Neuronal stem cell (in vitro differentiated cells): ENCODE measurements around the gene SYDE1.

ENCODE experiments used
- DNase-seq: peaks from one replicate; pipeline ENCODE4 v3.0.0-alpha.2; 2013; ENCODE audit warnings: low spot score
- H2AFZ ChIP-seq: one replicate; pipeline ENCODE4 v1.6.1; 2013; ENCODE audit warnings: mild to moderate bottlenecking, low read length, inconsistent platforms
- H2AK5ac ChIP-seq: 2 replicates; pipeline ENCODE4 v1.6.1; 2013; ENCODE audit warnings: low read depth, mild to moderate bottlenecking, inconsistent platforms, low read length, moderate library complexity, mixed read lengths
- H2BK120ac ChIP-seq: 2 replicates; pipeline ENCODE4 v1.6.1; 2013; ENCODE audit warnings: low read depth, mild to moderate bottlenecking, inconsistent platforms, low read length, moderate library complexity, mixed read lengths
- H2BK12ac ChIP-seq: one replicate; pipeline ENCODE4 v1.6.1; 2013; ENCODE audit warnings: low read length, inconsistent platforms
- H2BK15ac ChIP-seq: 2 replicates; pipeline ENCODE4 v1.6.1; 2013; ENCODE audit warnings: mild to moderate bottlenecking, low read length, inconsistent platforms, mixed read lengths
- H2BK5ac ChIP-seq: one replicate; pipeline ENCODE4 v1.6.1; 2013; ENCODE audit warnings: inconsistent platforms, mild to moderate bottlenecking, low read length, moderate library complexity
- H3K14ac ChIP-seq: one replicate; pipeline ENCODE4 v1.6.1; 2013; ENCODE audit warnings: low read length, inconsistent platforms
- H3K18ac ChIP-seq: 2 replicates; pipeline ENCODE4 v1.6.1; 2013; ENCODE audit warnings: low read length, inconsistent platforms
- H3K23ac ChIP-seq: 2 replicates; pipeline ENCODE4 v1.6.1; 2013; ENCODE audit warnings: low read depth, mild to moderate bottlenecking, mixed read lengths, low read length, inconsistent platforms; ENCODE audit not compliant: poor library complexity
- H3K27ac ChIP-seq: replicated peaks from 3 replicates; pipeline ENCODE4 v1.5.1; 2013; ENCODE audit warnings: low read length, inconsistent platforms
- H3K27me3 ChIP-seq, 3 experiments: 2 replicates each; pipeline ENCODE4 v1.6.1; 2013; ENCODE audit warnings: low read length in 3 of 3, mild to moderate bottlenecking in 2 of 3, inconsistent platforms in 1 of 3, low read depth in 1 of 3, mixed read lengths in 1 of 3, moderate library complexity in 1 of 3; ENCODE audit not compliant: control insufficient read depth in 3 of 3, insufficient read depth in 3 of 3
- H3K36me3 ChIP-seq, 2 donors: replicated peaks in 1 of 2; 2 replicates each; pipeline ENCODE4 v1.6.1; 2013; ENCODE audit warnings: low read length in 2 of 2; ENCODE audit not compliant: control insufficient read depth in 2 of 2, insufficient read depth in 2 of 2
- H3K4ac ChIP-seq: 2 replicates; pipeline ENCODE4 v1.6.1; 2013; ENCODE audit warnings: inconsistent platforms, mild to moderate bottlenecking, low read length, moderate library complexity
- H3K4me1 ChIP-seq, 2 donors: 1 replicate in 1 of 2; 2 replicates in 1 of 2; pipeline ENCODE4 v1.6.1; 2013; ENCODE audit warnings: low read length in 2 of 2, low read depth in 1 of 2; ENCODE audit not compliant: control insufficient read depth in 2 of 2, insufficient read depth in 1 of 2
- H3K4me2 ChIP-seq: one replicate; pipeline ENCODE4 v1.6.1; 2013; ENCODE audit warnings: mild to moderate bottlenecking, low read length, inconsistent platforms; ENCODE audit not compliant: insufficient read depth, poor library complexity, severe bottlenecking
- H3K4me3 ChIP-seq, 2 donors: 2 replicates each; pipeline ENCODE4 v1.5.1; 2013; ENCODE audit warnings: low read length in 2 of 2, mild to moderate bottlenecking in 2 of 2, inconsistent platforms in 1 of 2, moderate library complexity in 1 of 2
- H3K79me1 ChIP-seq: one replicate; pipeline ENCODE4 v1.6.1; 2013; ENCODE audit warnings: low read depth, mild to moderate bottlenecking, inconsistent platforms, low read length, moderate library complexity
- H3K9ac ChIP-seq: one replicate; pipeline ENCODE4 v1.6.1; 2013; ENCODE audit warnings: mild to moderate bottlenecking, low read depth, low read length, inconsistent platforms; ENCODE audit not compliant: poor library complexity
- H3K9me3 ChIP-seq, 2 donors: replicated peaks in 1 of 2; 2 replicates each; pipeline versions ENCODE3 to v1.6.1; 2013; ENCODE audit warnings: low read length in 2 of 2, mild to moderate bottlenecking in 2 of 2, inconsistent platforms in 1 of 2, low read depth in 1 of 2, mixed read lengths in 1 of 2, moderate library complexity in 1 of 2; ENCODE audit not compliant: control insufficient read depth in 2 of 2, insufficient read depth in 1 of 2
- H4K8ac ChIP-seq: one replicate; pipeline ENCODE4 v1.6.1; 2013; ENCODE audit warnings: low read depth, mild to moderate bottlenecking, inconsistent platforms, low read length, moderate library complexity
- H4K91ac ChIP-seq: one replicate; pipeline ENCODE4 v1.6.1; 2013; ENCODE audit warnings: low read length, low read depth, mild to moderate bottlenecking, inconsistent platforms; ENCODE audit not compliant: poor library complexity
- WGBS, 2 donors: extraction: QIAGEN DNeasy Blood & Tissue Kit; methylation state at CpG; one replicate each; pipeline ENCODE4 v1.1.7; 2013; ENCODE audit warnings: missing lambda C conversion rate in 2 of 2, mixed read lengths in 1 of 2; ENCODE audit not compliant: insufficient read length in 2 of 2, insufficient replicate concordance in 1 of 2; ENCODE audit errors: extremely low coverage in 2 of 2; 5-methylcytosine and 5-hydroxymethylcytosine counted together

SYDE1 gene

GRCh38 chr19:15115762-15116615, 8.8 kb downstream of the SYDE1 start:
- DNase-seq, result no peak
- Histone ChIP-seq H2BK120ac (no peak overlapping the region), H3K4me1 (no peaks in the 10 kb centered on the region), H3K4ac (no peak overlapping the region), H2BK5ac (no peak overlapping the region), H4K8ac (no peak overlapping the region), H2BK12ac (peak overlapping the region; percentile 22), H3K18ac (no peak overlapping the region), H3K9me3 (peaks cover 3 to 9% of the 10 kb centered on the region in 2 donors), H3K4me2 (no peak overlapping the region), H3K79me1 (peaks cover 9% of the 10 kb centered on the region), H3K36me3 (peaks cover 79 to 99% of the 10 kb centered on the region in 2 donors), H2AK5ac (no peak overlapping the region), H3K14ac (peak overlapping the region; percentile 89), H3K4me3 (peak overlapping the region in 1 of 2 donors; percentile 34), H3K27ac (no peak overlapping the region), H3K23ac (peak overlapping the region; percentile 95), H3K9ac (no peak overlapping the region), H2BK15ac (no peak overlapping the region), H3K27me3 (no peaks in the 10 kb centered on the region), H4K91ac (no peak overlapping the region), H2AFZ (no peak overlapping the region)
- no CpG with 5 or more reads among the region's 23 CpGs for WGBS, 2 donors

- WGBS, 2 donors, result no CpG with 5 or more reads among the region's 12 CpGs
- H3K36me3 ChIP-seq, result peaks cover 74 to 95% of the 10 kb centered on the region in 2 donors
Measured at GRCh38 chr19:15116856-15117255, 9.7 kb downstream of the SYDE1 start.

GRCh38 chr19:15118248-15118647, 11.0 kb downstream of the SYDE1 start:
- Histone ChIP-seq H3K4me1 (no peaks in the 10 kb centered on the region), H3K14ac (no peak overlapping the region), H3K79me1 (peaks cover 10% of the 10 kb centered on the region), H3K4me3 (no peak overlapping the region), H4K91ac (no peak overlapping the region), H2AK5ac (no peak overlapping the region), H2AFZ (no peak overlapping the region), H3K9ac (no peak overlapping the region), H3K36me3 (peaks cover 73 to 95% of the 10 kb centered on the region in 2 donors), H2BK5ac (peak overlapping the region; percentile 53), H3K4ac (no peak overlapping the region), H3K27me3 (no peaks in the 10 kb centered on the region), H4K8ac (no peak overlapping the region), H2BK15ac (no peak overlapping the region), H2BK120ac (no peak overlapping the region), H3K18ac (no peak overlapping the region), H2BK12ac (no peak overlapping the region), H3K23ac (no peak overlapping the region), H3K4me2 (no peak overlapping the region), H3K27ac (no peak overlapping the region), H3K9me3 (peaks cover 0 to 5% of the 10 kb centered on the region in 2 donors)
- DNase-seq, result no peak
- no CpG with 5 or more reads among the region's 2 CpGs for WGBS, 2 donors

More at GRCh38 chr19:15116856-15117255, 9.7 kb downstream of the SYDE1 start:
- no peaks in the 10 kb centered on the region for H3K4me1 ChIP-seq
- H4K91ac ChIP-seq, result no peak overlapping the region
- no peak overlapping the region for H3K4me3 ChIP-seq
- H3K9ac ChIP-seq, result no peak overlapping the region
- no peak overlapping the region for H3K14ac ChIP-seq
- H2AFZ ChIP-seq, result no peak overlapping the region
- no peak overlapping the region for H2AK5ac ChIP-seq
- no peak overlapping the region for H3K27ac ChIP-seq
- no peak overlapping the region for H2BK15ac ChIP-seq
- no peak for DNase-seq
- no peak overlapping the region for H3K4ac ChIP-seq
- no peak overlapping the region for H2BK5ac ChIP-seq
- no peak overlapping the region for H4K8ac ChIP-seq
- H3K18ac ChIP-seq, result no peak overlapping the region
- H3K4me2 ChIP-seq, result no peak overlapping the region
- no peak overlapping the region for H3K23ac ChIP-seq
- peaks cover 3 to 9% of the 10 kb centered on the region in 2 donors for H3K9me3 ChIP-seq
- no peak overlapping the region for H2BK12ac ChIP-seq
- H3K27me3 ChIP-seq, result no peaks in the 10 kb centered on the region
- peaks cover 7% of the 10 kb centered on the region for H3K79me1 ChIP-seq
- H2BK120ac ChIP-seq, result no peak overlapping the region

GRCh38 chr19:15118789-15119494, 11.7 kb downstream of the SYDE1 start:
- no peak overlapping the region for H2BK12ac ChIP-seq
- no CpG with 5 or more reads among the region's 20 CpGs for WGBS, 2 donors
- H2BK5ac ChIP-seq, result peak overlapping the region; percentile 53
- H3K4me3 ChIP-seq, result no peak overlapping the region
- H2AK5ac ChIP-seq, result no peak overlapping the region
- no peak overlapping the region for H3K4ac ChIP-seq
- H3K36me3 ChIP-seq, result peaks cover 67 to 90% of the 10 kb centered on the region in 2 donors
- no peaks in the 10 kb centered on the region for H3K27me3 ChIP-seq
- no peak overlapping the region for H3K9ac ChIP-seq
- no peak overlapping the region for H2AFZ ChIP-seq
- no peak overlapping the region for H3K18ac ChIP-seq
- H3K4me1 ChIP-seq, result peaks cover under 1% of the 10 kb centered on the region in 2 donors
- H3K4me2 ChIP-seq, result no peak overlapping the region
- no peak overlapping the region for H4K91ac ChIP-seq
- no peak overlapping the region for H2BK15ac ChIP-seq
- H3K23ac ChIP-seq, result no peak overlapping the region
- no peak overlapping the region for H3K14ac ChIP-seq
- peak overlapping the region; percentile 82 for H4K8ac ChIP-seq
- H3K9me3 ChIP-seq, result peaks cover 0 to 5% of the 10 kb centered on the region in 2 donors
- no peak overlapping the region for H2BK120ac ChIP-seq
- H3K79me1 ChIP-seq, result peaks cover 13% of the 10 kb centered on the region
- no peak overlapping the region for H3K27ac ChIP-seq
- DNase-seq, result no peak
